GM12892 (cell line): ENCODE results near the gene TMEM207.

Experiments used
- POLR2A ChIP-seq: IDR thresholded peaks from 2 replicates; pipeline ENCODE4 v1.6.1; 2011; ENCODE audit warnings: low read depth, low read length, control low read depth
- POLR2AphosphoS5 ChIP-seq: IDR thresholded peaks from 2 replicates; pipeline ENCODE4 v1.6.1; 2011; ENCODE audit warnings: low read depth, low read length, control low read depth

GRCh38 chr3:190494907-190495306 lies 45.2 kb upstream of the TMEM207 start:
- no peak for TF ChIP-seq POLR2A
- no peak for TF ChIP-seq POLR2AphosphoS5
